HCT116 (cell line): ENCODE measurements around the gene NAALADL2.

Source experiments
- EZH2 ChIP-seq: fragments of 200-600 bp; sonication (generic); IDR thresholded peaks from 2 replicates; pipeline ENCODE4 v1.6.1; 2017; ENCODE audit warnings: antibody characterized with exemption, mixed run types
- POLR2A ChIP-seq: IDR thresholded peaks from 2 replicates; pipeline ENCODE4 v1.7.0; 2011; ENCODE audit warnings: borderline replicate concordance; ENCODE audit not compliant: insufficient read depth, insufficient read length; ENCODE audit errors: extremely low read depth

DNA sequence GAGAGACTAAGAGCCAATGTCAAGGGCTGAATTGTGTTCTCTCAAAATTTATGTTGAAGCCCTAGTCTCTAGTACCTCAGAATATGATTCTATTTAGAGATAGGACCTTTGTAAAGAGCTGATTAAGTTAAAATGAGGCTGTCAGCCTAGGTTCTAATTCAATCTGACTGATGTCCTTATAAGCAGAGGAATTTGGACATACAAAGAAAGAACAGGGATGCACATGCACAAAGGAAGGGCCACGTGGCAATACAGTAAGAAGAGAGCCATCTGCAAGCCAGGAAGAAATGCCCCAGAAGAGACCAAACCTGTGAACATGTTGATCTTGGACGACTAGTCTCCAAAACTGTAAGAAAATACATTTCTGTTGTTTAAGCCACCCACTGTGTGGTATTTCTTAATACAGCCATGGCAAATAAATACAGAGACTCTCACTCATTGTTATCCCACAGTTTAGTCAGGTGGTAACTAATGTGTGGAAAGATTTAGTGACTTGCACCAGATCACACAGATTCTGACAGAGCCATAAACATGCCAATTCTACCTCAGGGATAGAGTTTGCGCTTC lies 652.2 kb downstream of the NAALADL2 start:
- no peak for TF ChIP-seq POLR2A
- no peak for TF ChIP-seq EZH2
